Epithelial cell of proximal tubule (primary cell): ENCODE results near the gene PRR18. TPM values are rescaled to one million over a fixed set of nuclear protein-coding genes. Genes with fewer than 3 reads are reported as not detected.

ENCODE experiments used
- DNase-seq: peaks from one replicate; pipeline ENCODE4 v3.0.0-alpha.2; 2011; ENCODE audit warnings: low read depth
- H3K4me3 ChIP-seq: 2 replicates; pipeline ENCODE4 v1.5.1; 2011; ENCODE audit warnings: low read depth, mild to moderate bottlenecking, low read length
- total RNA-seq: library from RNA; depleted of rRNA; stranded (reverse); fragments of >200 nt; gene quantifications from 2 replicates; pipeline ENCODE4 v1.2.3, GENCODE V29; 2015
- TF ChIP-seq, protein P1 (sequence below): conservative IDR thresholded peaks from 2 replicates; pipeline ENCODE4 v1.5.1; 2012; ENCODE audit warnings: low read depth, mild to moderate bottlenecking, low read length

Gene PRR18
- total RNA-seq, 1 donor from 2014 or later, result not detected

- no peak overlapping the region for H3K4me3 ChIP-seq
- TF ChIP-seq, protein P1, sequence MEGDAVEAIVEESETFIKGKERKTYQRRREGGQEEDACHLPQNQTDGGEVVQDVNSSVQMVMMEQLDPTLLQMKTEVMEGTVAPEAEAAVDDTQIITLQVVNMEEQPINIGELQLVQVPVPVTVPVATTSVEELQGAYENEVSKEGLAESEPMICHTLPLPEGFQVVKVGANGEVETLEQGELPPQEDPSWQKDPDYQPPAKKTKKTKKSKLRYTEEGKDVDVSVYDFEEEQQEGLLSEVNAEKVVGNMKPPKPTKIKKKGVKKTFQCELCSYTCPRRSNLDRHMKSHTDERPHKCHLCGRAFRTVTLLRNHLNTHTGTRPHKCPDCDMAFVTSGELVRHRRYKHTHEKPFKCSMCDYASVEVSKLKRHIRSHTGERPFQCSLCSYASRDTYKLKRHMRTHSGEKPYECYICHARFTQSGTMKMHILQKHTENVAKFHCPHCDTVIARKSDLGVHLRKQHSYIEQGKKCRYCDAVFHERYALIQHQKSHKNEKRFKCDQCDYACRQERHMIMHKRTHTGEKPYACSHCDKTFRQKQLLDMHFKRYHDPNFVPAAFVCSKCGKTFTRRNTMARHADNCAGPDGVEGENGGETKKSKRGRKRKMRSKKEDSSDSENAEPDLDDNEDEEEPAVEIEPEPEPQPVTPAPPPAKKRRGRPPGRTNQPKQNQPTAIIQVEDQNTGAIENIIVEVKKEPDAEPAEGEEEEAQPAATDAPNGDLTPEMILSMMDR, result no peak
- no peak for DNase-seq
These were observed 49.3 kb downstream of the PRR18 start for GRCh38 chr6:166258854-166259276.

- no peak for DNase-seq
- no peak overlapping the region for H3K4me3 ChIP-seq
- TF ChIP-seq, protein P1, result no peak
These were observed 50.3 kb downstream of the PRR18 start for GRCh38 chr6:166257911-166258318.

Other genes with a start within 250 kb of the PRR18 start
- not detected in 2 replicates for gene TBXT, start 140.5 kb downstream of the PRR18 start, total RNA-seq
- gene SFT2D1, start 34.2 kb upstream of the PRR18 start, total RNA-seq, result 62.4 and 105 TPM in 2 replicates
- gene MPC1, start 74.5 kb upstream of the PRR18 start, total RNA-seq, result 20.4 and 21.2 TPM in 2 replicates